NCI-H526 treated with DMSO at 0.1 percent for 48 hours (cell line): ENCODE measurements around the gene PCDH1.
A peak's percentile ranks its signal among the peaks of the same experiment; 100 is the strongest.
"Not testable (repeated sequence)": the region's sequence is repeated elsewhere in the genome, so short reads cannot be mapped to it uniquely, and the experiment has no call there.

Source experiments
- DNase-seq: peaks from one replicate; lab custom pipeline; 2025; lab: John Stamatoyannopoulos, UW

Gene PCDH1

GRCh38 chr5:141832131-141832530 lies 46.1 kb downstream of the PCDH1 start:
- no peak for DNase-seq

GRCh38 chr5:141828162-141828561 lies 50.0 kb downstream of the PCDH1 start:
- no peak for DNase-seq

- no peak for DNase-seq
Observed at GRCh38 chr5:141826674-141827073, 51.5 kb downstream of the PCDH1 start.

- peak; percentile 17 for DNase-seq
Observed at GRCh38 chr5:141825791-141826560, 52.2 kb downstream of the PCDH1 start.

- DNase-seq = no peak
Observed at GRCh38 chr5:141825241-141825671, 53.0 kb downstream of the PCDH1 start.

GRCh38 chr5:141824717-141825116 lies 53.5 kb downstream of the PCDH1 start:
- no peak for DNase-seq

GRCh38 chr5:141823056-141823455 lies 55.2 kb downstream of the PCDH1 start:
- DNase-seq = no peak

- no peak for DNase-seq
Observed at GRCh38 chr5:141822144-141822543, 56.1 kb downstream of the PCDH1 start.

GRCh38 chr5:141821430-141821925 lies 56.7 kb downstream of the PCDH1 start:
- DNase-seq = no peak

GRCh38 chr5:141820686-141821085 lies 57.5 kb downstream of the PCDH1 start:
- not testable (repeated sequence) for DNase-seq

GRCh38 chr5:141817631-141818030 lies 60.6 kb downstream of the PCDH1 start:
- no peak for DNase-seq

- no peak for DNase-seq
Observed at GRCh38 chr5:141816598-141817399, 61.4 kb downstream of the PCDH1 start.

- no peak for DNase-seq
Observed at GRCh38 chr5:141815796-141816180, 62.4 kb downstream of the PCDH1 start.

- no peak for DNase-seq
Observed at GRCh38 chr5:141815051-141815795, 63.0 kb downstream of the PCDH1 start.

GRCh38 chr5:141814064-141814964 lies 63.9 kb downstream of the PCDH1 start:
- DNase-seq = peak; percentile 16

GRCh38 chr5:141812512-141812911 lies 65.7 kb downstream of the PCDH1 start:
- DNase-seq = no peak

GRCh38 chr5:141811287-141812155 lies 66.7 kb downstream of the PCDH1 start:
- DNase-seq = no peak

GRCh38 chr5:141810702-141811101 lies 67.5 kb downstream of the PCDH1 start:
- DNase-seq = no peak

GRCh38 chr5:141809380-141810096 lies 68.7 kb downstream of the PCDH1 start:
- DNase-seq = no peak

GRCh38 chr5:141808857-141809256 lies 69.4 kb downstream of the PCDH1 start:
- no peak for DNase-seq
